Endothelial cell of umbilical vein (primary cell): ENCODE measurements around the gene CYLC2. TPM values are rescaled to one million over a fixed set of nuclear protein-coding genes. Genes with fewer than 3 reads are reported as not detected.

ENCODE experiments used
- BruUV-seq: library from RNA; stranded (reverse); fragments of 400-500 nt; replicated peaks from 2 replicates; lab custom pipeline; 2021; lab: Mats Ljungman, UMichigan
- CTCF ChIA-PET: fragments of 300-600, 350-600 bp; sonication (Branson Sonifier 250); formaldehyde crosslinking; loops from one replicate; lab custom pipeline; 2021; ENCODE audit warnings: antibody characterized with exemption, inconsistent platforms; lab: Charles Lee
- POLR2A ChIA-PET: fragments of 300-600, 350-600 bp; sonication (Branson Sonifier 250); formaldehyde crosslinking; loops from one replicate; lab custom pipeline; 2021; ENCODE audit warnings: antibody characterized with exemption, inconsistent platforms; lab: Charles Lee
- DNase-seq: peaks from one replicate; pipeline ENCODE4 v3.0.0-alpha.2; 2011; ENCODE audit warnings: low read depth, low spot score
- FAIRE-seq: peaks from 2 replicates; lab custom pipeline; 2011; peaks lifted over from hg19 to GRCh38; lab: Jason Lieb, UNC
- H2AFZ ChIP-seq: 2 replicates; pipeline ENCODE4 v1.6.0; 2012; ENCODE audit warnings: low read depth, low read length, control low read depth, inconsistent platforms
- H3K27ac ChIP-seq: 2 replicates; pipeline ENCODE4 v1.5.1; 2011; ENCODE audit warnings: low read depth, mild to moderate bottlenecking, control low read depth, low read length, moderate library complexity; ENCODE audit not compliant: insufficient read depth
- H3K27me3 ChIP-seq, 2 experiments: 2 replicates each; pipeline versions ENCODE4 v1.6.0 to v1.6.1; 2011; ENCODE audit warnings: low read length in 2 of 2, mixed read lengths in 1 of 2; ENCODE audit not compliant: control insufficient read depth in 2 of 2, insufficient read depth in 2 of 2
- H3K36me3 ChIP-seq, 2 experiments: 2 replicates in 1 of 2; 3 replicates in 1 of 2; pipeline ENCODE4 v1.5.1; 2011; ENCODE audit warnings: low read length in 2 of 2, mild to moderate bottlenecking in 1 of 2, moderate library complexity in 1 of 2; ENCODE audit not compliant: control insufficient read depth in 2 of 2, insufficient read depth in 2 of 2; ENCODE audit errors: extremely low read depth in 1 of 2
- H3K4me1 ChIP-seq: 3 replicates; pipeline ENCODE4 v1.5.1; 2011; ENCODE audit warnings: mild to moderate bottlenecking, low read length; ENCODE audit not compliant: control insufficient read depth, insufficient read depth; ENCODE audit errors: extremely low read depth
- H3K4me2 ChIP-seq: 2 replicates; pipeline ENCODE4 v1.6.1; 2011; ENCODE audit warnings: low read length, control low read depth, mixed read lengths; ENCODE audit not compliant: insufficient read depth
- H3K4me3 ChIP-seq, 3 experiments: fragments of 200-600 bp in 1 of 3; sonication (generic), shearing (Covaris generic) in 1 of 3; replicated peaks in 1 of 3; 2 replicates each; pipeline ENCODE4 v1.5.1; 2011 to 2016; ENCODE audit warnings: control low read depth in 3 of 3, low read length in 3 of 3, mild to moderate bottlenecking in 2 of 3, inconsistent platforms in 1 of 3, low read depth in 1 of 3, moderate library complexity in 1 of 3; ENCODE audit not compliant: insufficient read depth in 1 of 3
- H3K79me2 ChIP-seq: 2 replicates; pipeline ENCODE4 v1.6.0; 2012; ENCODE audit warnings: low read length, inconsistent platforms; ENCODE audit not compliant: control insufficient read depth, insufficient read depth
- H3K9ac ChIP-seq: replicated peaks from 2 replicates; pipeline ENCODE3; 2011; ENCODE audit warnings: low read length, control low read depth; ENCODE audit not compliant: insufficient read depth; ENCODE audit errors: extremely low read depth
- H3K9me1 ChIP-seq: replicated peaks from 3 replicates; pipeline ENCODE4 v1.6.0; 2011; ENCODE audit warnings: mild to moderate bottlenecking, low read length; ENCODE audit not compliant: control insufficient read depth, insufficient read depth; ENCODE audit errors: extremely low read depth
- H3K9me3 ChIP-seq: replicated peaks from 2 replicates; pipeline ENCODE4 v1.5.1; 2012; ENCODE audit warnings: low read length, inconsistent platforms; ENCODE audit not compliant: control insufficient read depth, insufficient read depth
- H4K20me1 ChIP-seq: replicated peaks from 2 replicates; pipeline ENCODE3; 2011; ENCODE audit warnings: mild to moderate bottlenecking, low read length; ENCODE audit not compliant: control insufficient read depth, insufficient read depth; ENCODE audit errors: extremely low read depth
- EZH2 ChIP-seq: IDR thresholded peaks from 2 replicates; pipeline ENCODE4 v1.6.1; 2012; ENCODE audit warnings: borderline replicate concordance, low read depth, mild to moderate bottlenecking, moderate library complexity, low read length, inconsistent platforms; ENCODE audit not compliant: severe bottlenecking
- FOS ChIP-seq: IDR thresholded peaks from 2 replicates; pipeline ENCODE4 v1.6.1; 2011; ENCODE audit warnings: mild to moderate bottlenecking, low read length, moderate library complexity, borderline replicate concordance; ENCODE audit not compliant: insufficient read depth
- GATA2 ChIP-seq: IDR thresholded peaks from 2 replicates; pipeline ENCODE4 v1.7.0; 2011; ENCODE audit warnings: low read depth, mild to moderate bottlenecking, moderate library complexity, mixed read lengths, low read length; ENCODE audit not compliant: insufficient read length, insufficient read depth
- JUN ChIP-seq: IDR thresholded peaks from 2 replicates; pipeline ENCODE4 v1.6.1; 2011; ENCODE audit warnings: borderline replicate concordance, low read depth; ENCODE audit not compliant: insufficient read length, insufficient read depth
- MAX ChIP-seq: IDR thresholded peaks from 2 replicates; pipeline ENCODE4 v1.6.1; 2011; ENCODE audit not compliant: insufficient read depth, insufficient read length
- MYC ChIP-seq: IDR thresholded peaks from one replicate; pipeline ENCODE4 v1.6.1; 2011; ENCODE audit warnings: mild to moderate bottlenecking, low read depth, low read length
- POLR2A ChIP-seq: IDR thresholded peaks from 2 replicates; pipeline ENCODE4 v1.6.1; 2012; ENCODE audit warnings: low read depth, mild to moderate bottlenecking, control low read depth, low read length
- POLR2AphosphoS5 ChIP-seq: IDR thresholded peaks from 2 replicates; pipeline ENCODE4 v1.6.1; 2012; ENCODE audit warnings: low read depth, mild to moderate bottlenecking, control low read depth, low read length, moderate library complexity; ENCODE audit not compliant: insufficient read depth
- dilution Hi-C: fragments of 300-500 bp; cut with MboI; formaldehyde crosslinking; loops from one replicate; pipeline ENCODE4 v1.15.0; 2019; ENCODE audit warnings: low sequenced_read_pairs; ENCODE audit not compliant: extremely low pct_ligation_motif_present
- intact Hi-C: fragments of 100-400 bp; cut with micrococcal nuclease; formaldehyde crosslinking; loops from one replicate; pipeline ENCODE4 v1.10.0; 2022
- polyA plus RNA-seq, 4 experiments: library from polyadenylated mRNA; depleted of rRNA in 3 of 4; stranded (reverse) in 3 of 4; unstranded in 1 of 4; fragments of >200 nt; gene quantifications; 2 replicates each; pipeline versions ENCODE4 v1.2.1 to v1.2.3, GENCODE V29; 2011 to 2012; ENCODE audit warnings: missing spikeins in 1 of 4
- total RNA-seq: library from RNA; stranded (reverse); gene quantifications from 2 replicates; pipeline ENCODE4 v1.2.3, GENCODE V29; 2021
- TF ChIP-seq, protein P1 (sequence below), 2 donors: IDR thresholded peaks; 1 replicate in 1 of 2; 2 replicates in 1 of 2; pipeline ENCODE4 v1.5.1; 2011; ENCODE audit warnings: low read length in 2 of 2, mild to moderate bottlenecking in 2 of 2, moderate library complexity in 2 of 2, control low read depth in 1 of 2, inconsistent platforms in 1 of 2, low read depth in 1 of 2; ENCODE audit not compliant: insufficient read depth in 1 of 2; ENCODE audit errors: extremely low read depth in 1 of 2

The CYLC2 gene
- total and polyA plus RNA-seq, 2 donors (not counting 3 experiments of a cell fraction or from before 2014, with no cell fraction given), result not detected

GRCh38 chr9:102950346-102950745, 44.8 kb upstream of the CYLC2 start:
- ChIA-PET POLR2A (no interaction called here), CTCF (no interaction called here)
- H2AFZ ChIP-seq, result no peak overlapping the region
- H4K20me1 ChIP-seq, result no peaks in the 10 kb centered on the region
- DNase-seq (no peak), FAIRE-seq (no peak)
- no peak overlapping the region for H3K9ac ChIP-seq
- intact Hi-C loops, result no loop called here
- H3K79me2 ChIP-seq, result no peaks in the 10 kb centered on the region
- no peaks in the 10 kb centered on the region for H3K9me1 ChIP-seq
- TF ChIP-seq POLR2A, result no peak
- no peak for TF ChIP-seq MAX
- no peak for TF ChIP-seq JUN
- no peak for TF ChIP-seq GATA2
- TF ChIP-seq POLR2AphosphoS5, result no peak
- TF ChIP-seq, protein P1, sequence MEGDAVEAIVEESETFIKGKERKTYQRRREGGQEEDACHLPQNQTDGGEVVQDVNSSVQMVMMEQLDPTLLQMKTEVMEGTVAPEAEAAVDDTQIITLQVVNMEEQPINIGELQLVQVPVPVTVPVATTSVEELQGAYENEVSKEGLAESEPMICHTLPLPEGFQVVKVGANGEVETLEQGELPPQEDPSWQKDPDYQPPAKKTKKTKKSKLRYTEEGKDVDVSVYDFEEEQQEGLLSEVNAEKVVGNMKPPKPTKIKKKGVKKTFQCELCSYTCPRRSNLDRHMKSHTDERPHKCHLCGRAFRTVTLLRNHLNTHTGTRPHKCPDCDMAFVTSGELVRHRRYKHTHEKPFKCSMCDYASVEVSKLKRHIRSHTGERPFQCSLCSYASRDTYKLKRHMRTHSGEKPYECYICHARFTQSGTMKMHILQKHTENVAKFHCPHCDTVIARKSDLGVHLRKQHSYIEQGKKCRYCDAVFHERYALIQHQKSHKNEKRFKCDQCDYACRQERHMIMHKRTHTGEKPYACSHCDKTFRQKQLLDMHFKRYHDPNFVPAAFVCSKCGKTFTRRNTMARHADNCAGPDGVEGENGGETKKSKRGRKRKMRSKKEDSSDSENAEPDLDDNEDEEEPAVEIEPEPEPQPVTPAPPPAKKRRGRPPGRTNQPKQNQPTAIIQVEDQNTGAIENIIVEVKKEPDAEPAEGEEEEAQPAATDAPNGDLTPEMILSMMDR (IDR thresholded peaks at IDR 0.05; ENCODE audit: extremely low read depth in 1 of 2, insufficient read depth in 1 of 2, low read depth in 1 of 2, low read length in 2 of 2), result no peak
- no peak for TF ChIP-seq FOS
- TF ChIP-seq MYC, result no peak
- TF ChIP-seq EZH2, result no peak
- H3K9me3 ChIP-seq, result peaks cover 2% of the 10 kb centered on the region
- H3K27me3 ChIP-seq, result no peaks in the 10 kb centered on the region
- no peaks in the 10 kb centered on the region for H3K36me3 ChIP-seq
- H3K4me3 ChIP-seq, result no peak overlapping the region
- no peak overlapping the region for H3K4me2 ChIP-seq
- BruUV-seq, result no TSS peak
- no peak overlapping the region for H3K27ac ChIP-seq
- dilution Hi-C loops, result no loop called here
- no peaks in the 10 kb centered on the region for H3K4me1 ChIP-seq
